Gastrocnemius medialis (tissue), 4 donors: ENCODE measurements around the gene ADSL.

Source experiments
- CTCF ChIP-seq, 5 experiments: fragments of 450-650 bp in 3 of 5; fragments of 200-600 bp in 2 of 5; sonication (generic) in 2 of 5; IDR thresholded peaks in 4 of 5; conservative IDR thresholded peaks in 1 of 5; 1 replicate in 4 of 5; 2 replicates in 1 of 5; pipeline ENCODE4 v1.5.1; 2016 to 2019; ENCODE audit warnings: antibody characterized with exemption in 5 of 5, mild to moderate bottlenecking in 3 of 5, moderate library complexity in 3 of 5
- POLR2A ChIP-seq, 2 donors: fragments of 450-650 bp; IDR thresholded peaks; one replicate each; pipeline ENCODE4 v1.6.1; 2017; ENCODE audit warnings: antibody characterized with exemption in 2 of 2, mild to moderate bottlenecking in 2 of 2, moderate library complexity in 2 of 2

- TF ChIP-seq POLR2A (IDR thresholded peaks at IDR 0.05) (no peak), CTCF (IDR thresholded peaks at IDR 0.05 in 4 of 5, conservative IDR thresholded peaks at IDR 0.05 in 1 of 5) (no peak)
These were observed 13.9 kb upstream of the ADSL start for GRCh38 chr22:40332319-40332781.
